ENCODE results near the gene TNRC18.

The TNRC18 gene

GRCh38 chr7:5422396-5423305 lies 983 bp downstream of the TNRC18 start (continued):
- TF ChIP-seq IKZF3 (tag by site-specific recombination; IDR thresholded peaks at IDR 0.05), result peak; percentile 63; the same call in 1 of the 2 replicates
- no peak for TF ChIP-seq ZNF324 (tag by site-specific recombination; IDR thresholded peaks at IDR 0.05)
- no peak for TF ChIP-seq BCL6B (tag by site-specific recombination; IDR thresholded peaks at IDR 0.05)
- TF ChIP-seq ZNF530 (tag by site-specific recombination; IDR thresholded peaks at IDR 0.05; ENCODE audit: low read depth), result no peak
- TF ChIP-seq SCRT1 (tag by site-specific recombination; IDR thresholded peaks at IDR 0.05; ENCODE audit: borderline replicate concordance), result no peak
- no peak for TF ChIP-seq HOXC10 (CRISPR knock-in tag; IDR thresholded peaks at IDR 0.05)
- peak; percentile 49 for TF ChIP-seq GLIS2 (tag by site-specific recombination; IDR thresholded peaks at IDR 0.05)
- no peak for TF ChIP-seq MEIS1 (CRISPR knock-in tag; IDR thresholded peaks at IDR 0.05; ENCODE audit: borderline replicate concordance)
- TF ChIP-seq ZNF549 (tag by site-specific recombination; IDR thresholded peaks at IDR 0.05), result no peak
- no peak for TF ChIP-seq PRDM10 (tag by site-specific recombination; IDR thresholded peaks at IDR 0.05)
- no peak for TF ChIP-seq ZNF23 (tag by site-specific recombination; IDR thresholded peaks at IDR 0.05; ENCODE audit: borderline replicate concordance)
- TF ChIP-seq ZNF692 (tag by site-specific recombination; IDR thresholded peaks at IDR 0.05), result peak; percentile 94
- no peak for TF ChIP-seq HIC1 (tag by site-specific recombination; IDR thresholded peaks at IDR 0.05)
- no peak for TF ChIP-seq ZNF704 (tag by site-specific recombination; IDR thresholded peaks at IDR 0.05)
- TF ChIP-seq ZSCAN16 (tag by site-specific recombination; IDR thresholded peaks at IDR 0.05), result no peak
- TF ChIP-seq ZNF639 (tag by site-specific recombination; IDR thresholded peaks at IDR 0.05), result no peak
- no peak for TF ChIP-seq GLI4 (tag by site-specific recombination; IDR thresholded peaks at IDR 0.05)
- no peak for TF ChIP-seq ZNF791 (tag by site-specific recombination; IDR thresholded peaks at IDR 0.05)
- no peak for TF ChIP-seq ZNF169 (tag by site-specific recombination; IDR thresholded peaks at IDR 0.05)
- no peak for TF ChIP-seq ZFP3 (tag by site-specific recombination; IDR thresholded peaks at IDR 0.05; ENCODE audit: low read depth)
- TF ChIP-seq ZFP69B (tag by site-specific recombination; IDR thresholded peaks at IDR 0.05), result peak; percentile 86
- TF ChIP-seq KLF17 (tag by site-specific recombination; IDR thresholded peaks at IDR 0.05), result no peak
- no peak for TF ChIP-seq ZNF433 (tag by site-specific recombination; IDR thresholded peaks at IDR 0.05; ENCODE audit: low read depth)
- TF ChIP-seq ZNF529 (tag by site-specific recombination; IDR thresholded peaks at IDR 0.05; ENCODE audit: insufficient replicate concordance), result no peak

All from HEK293 (cell line).